Body of pancreas (tissue), 4 donors: ENCODE data around the gene BPTF. TPM values are rescaled to one million over a fixed set of nuclear protein-coding genes. Genes with fewer than 3 reads are reported as not detected.
"Not testable (repeated sequence)": the region's sequence is repeated elsewhere in the genome, so short reads cannot be mapped to it uniquely, and the experiment has no call there.

Experiments used
- ATAC-seq: fragments of 150-250 bp; one replicate; pipeline ENCODE4 v1.9.1; 2016
- DNase-seq, 4 donors: peaks; one replicate each; pipeline ENCODE4 v3.0.0-alpha.2; 2019
- H3K27ac ChIP-seq, 4 donors: fragments of 200-600 bp; sonication (generic); 1 replicate in 3 of 4; 2 replicates in 1 of 4; pipeline versions ENCODE4 v1.5.1 to v1.6.1; 2016 to 2019; ENCODE audit warnings: mild to moderate bottlenecking in 1 of 4, mixed read lengths in 1 of 4, moderate library complexity in 1 of 4
- H3K27me3 ChIP-seq, 2 donors: fragments of 200-600 bp; sonication (generic); one replicate each; pipeline ENCODE4 v1.6.0; 2016; ENCODE audit warnings: mild to moderate bottlenecking in 1 of 2
- H3K36me3 ChIP-seq, 2 donors: fragments of 200-600 bp; sonication (generic); replicated peaks in 1 of 2; 2 replicates each; pipeline ENCODE4 v1.5.1; 2016; ENCODE audit warnings: low read depth in 2 of 2; ENCODE audit not compliant: insufficient read depth in 1 of 2
- H3K4me1 ChIP-seq: fragments of 200-600 bp; sonication (generic); one replicate; pipeline ENCODE4 v1.6.0; 2016
- H3K4me3 ChIP-seq, 2 donors: fragments of 200-600 bp; sonication (generic); 1 replicate in 1 of 2; 2 replicates in 1 of 2; pipeline ENCODE4 v1.5.1; 2016 to 2019
- H3K9me3 ChIP-seq, 3 donors: fragments of 200-600 bp; sonication (generic); 1 replicate in 2 of 3; 2 replicates in 1 of 3; pipeline ENCODE4 v1.5.1; 2016
- POLR2A ChIP-seq, 3 donors: fragments of 450-650 bp; IDR thresholded peaks; one replicate each; pipeline ENCODE4 v1.6.1; 2016; ENCODE audit warnings: antibody characterized with exemption in 3 of 3, mild to moderate bottlenecking in 2 of 3
- WGBS, 2 donors: methylation state at CpG; one replicate each; pipeline ENCODE4 v1.1.5; 2017; 5-methylcytosine and 5-hydroxymethylcytosine counted together
- intact Hi-C: fragments of 100-400 bp; cut with DNase I; formaldehyde crosslinking; loops from one replicate; pipeline ENCODE4 v1.15.1; 2023
- total RNA-seq, 2 donors: library from RNA; depleted of rRNA; stranded (reverse); fragments of >200 nt; gene quantifications; one replicate each; pipeline ENCODE4 v1.1.0, GENCODE V29; 2016
- TF ChIP-seq, protein P1 (sequence below), 7 experiments: fragments of 450-650 bp in 4 of 7; fragments of 200-600 bp in 3 of 7; sonication (generic) in 3 of 7; IDR thresholded peaks; one replicate each; pipeline ENCODE4 v1.5.1; 2016 to 2019; ENCODE audit warnings: antibody characterized with exemption in 7 of 7

BPTF gene
- total RNA-seq, 2 donors from 2014 or later = 44.6 to 74.5 TPM

DNA sequence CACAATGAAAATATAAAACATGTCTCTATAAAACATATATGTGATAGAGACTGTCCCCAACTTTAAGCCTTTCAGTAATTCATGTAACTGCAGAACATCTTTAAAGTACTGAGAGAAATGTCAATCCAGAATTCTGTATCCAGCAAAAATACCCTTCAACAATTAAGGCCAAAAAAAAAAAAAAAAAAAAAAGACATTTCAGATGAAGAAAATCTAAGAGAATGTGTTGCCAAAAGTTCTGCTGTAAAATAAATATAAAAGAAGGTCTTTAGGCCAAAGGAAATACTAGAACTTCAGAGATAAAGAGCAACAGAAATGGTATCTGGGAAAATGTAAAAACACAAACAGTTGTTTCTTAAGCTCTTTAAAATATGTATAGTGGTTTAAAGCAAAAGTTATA, 17.3 kb downstream of the BPTF start:
- intact Hi-C loops = no loop called here
- TF ChIP-seq, protein P1, sequence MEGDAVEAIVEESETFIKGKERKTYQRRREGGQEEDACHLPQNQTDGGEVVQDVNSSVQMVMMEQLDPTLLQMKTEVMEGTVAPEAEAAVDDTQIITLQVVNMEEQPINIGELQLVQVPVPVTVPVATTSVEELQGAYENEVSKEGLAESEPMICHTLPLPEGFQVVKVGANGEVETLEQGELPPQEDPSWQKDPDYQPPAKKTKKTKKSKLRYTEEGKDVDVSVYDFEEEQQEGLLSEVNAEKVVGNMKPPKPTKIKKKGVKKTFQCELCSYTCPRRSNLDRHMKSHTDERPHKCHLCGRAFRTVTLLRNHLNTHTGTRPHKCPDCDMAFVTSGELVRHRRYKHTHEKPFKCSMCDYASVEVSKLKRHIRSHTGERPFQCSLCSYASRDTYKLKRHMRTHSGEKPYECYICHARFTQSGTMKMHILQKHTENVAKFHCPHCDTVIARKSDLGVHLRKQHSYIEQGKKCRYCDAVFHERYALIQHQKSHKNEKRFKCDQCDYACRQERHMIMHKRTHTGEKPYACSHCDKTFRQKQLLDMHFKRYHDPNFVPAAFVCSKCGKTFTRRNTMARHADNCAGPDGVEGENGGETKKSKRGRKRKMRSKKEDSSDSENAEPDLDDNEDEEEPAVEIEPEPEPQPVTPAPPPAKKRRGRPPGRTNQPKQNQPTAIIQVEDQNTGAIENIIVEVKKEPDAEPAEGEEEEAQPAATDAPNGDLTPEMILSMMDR (IDR thresholded peaks at IDR 0.05) = no peak
- TF ChIP-seq POLR2A (IDR thresholded peaks at IDR 0.05) = no peak

GRCh38 chr17:67845374-67845773, 20.1 kb downstream of the BPTF start:
- no peak overlapping the region for H3K4me3 ChIP-seq
- peaks cover 6% of the 10 kb centered on the region for H3K4me1 ChIP-seq
- ATAC-seq (no peak), DNase-seq (no peak)
- H3K27ac ChIP-seq = no peak overlapping the region
- intact Hi-C loops = no loop called here
- H3K27me3 ChIP-seq = no peaks in the 10 kb centered on the region
- no peaks in the 10 kb centered on the region for H3K9me3 ChIP-seq
- TF ChIP-seq, protein P1 (IDR thresholded peaks at IDR 0.05) = no peak
- TF ChIP-seq POLR2A (IDR thresholded peaks at IDR 0.05) = no peak
- WGBS, 2 donors = 84 to 88% methylated on average over 5 of the region's 5 CpGs
- H3K36me3 ChIP-seq = no peaks in the 10 kb centered on the region

More for the DNA sequence above, 17.3 kb downstream of the BPTF start:
- Histone ChIP-seq H3K4me3 (no peak overlapping the region), H3K27ac (no peak overlapping the region), H3K9me3 (no peaks in the 10 kb centered on the region), H3K36me3 (no peaks in the 10 kb centered on the region), H3K27me3 (no peaks in the 10 kb centered on the region), H3K4me1 (peaks cover 10% of the 10 kb centered on the region)
- ATAC-seq = no peak
- DNase-seq = no peak

GRCh38 chr17:67848189-67848588, 22.9 kb downstream of the BPTF start:
- WGBS, 2 donors = 82 to 87% methylated on average over 5 of the region's 5 CpGs
- H3K4me3 ChIP-seq, H3K27me3 ChIP-seq, DNase-seq, H3K36me3 ChIP-seq, H3K9me3 ChIP-seq, H3K27ac ChIP-seq, intact Hi-C loops, ATAC-seq: not testable (repeated sequence)
- H3K4me1 ChIP-seq = peaks cover 13% of the 10 kb centered on the region

GRCh38 chr17:67848846-67849245, 23.5 kb downstream of the BPTF start:
- 70 to 95% methylated on average over 3 of the region's 3 CpGs for WGBS, 2 donors
- H3K4me3 ChIP-seq, H3K27ac ChIP-seq, H3K27me3 ChIP-seq, H3K9me3 ChIP-seq, DNase-seq, ATAC-seq, intact Hi-C loops, H3K36me3 ChIP-seq: not testable (repeated sequence)
- H3K4me1 ChIP-seq = peaks cover 13% of the 10 kb centered on the region

DNA sequence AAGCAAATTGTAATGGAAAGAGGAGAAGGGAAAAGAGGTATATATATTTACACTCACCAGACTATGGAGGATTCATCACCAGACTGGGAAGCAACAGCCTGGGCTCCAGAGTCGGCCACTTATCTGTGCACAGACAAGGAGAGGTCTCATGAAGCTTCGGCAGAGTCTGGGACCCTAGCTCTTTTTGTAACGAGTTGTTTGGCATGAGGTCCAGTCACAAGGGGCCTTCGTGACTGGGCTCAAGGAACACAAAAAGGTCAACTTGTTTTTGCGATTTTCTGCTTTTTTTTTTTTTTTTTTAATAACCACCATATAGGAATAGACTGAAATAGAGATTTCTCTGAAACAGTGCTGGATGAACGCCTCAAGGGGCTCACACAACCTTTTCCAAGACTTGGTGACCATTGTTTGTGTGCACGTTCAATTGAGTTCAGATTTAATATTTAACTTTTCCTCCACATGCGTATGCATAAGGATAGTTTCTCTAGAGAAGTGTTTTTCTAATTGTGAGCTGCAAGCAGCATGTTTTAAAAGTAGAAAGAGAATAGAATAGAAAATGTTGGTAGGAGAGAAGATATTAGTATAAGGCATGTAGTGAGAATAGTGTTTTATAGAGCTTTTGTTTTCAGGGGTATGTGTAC, 25.8 kb downstream of the BPTF start:
- no peaks in the 10 kb centered on the region for H3K9me3 ChIP-seq
- no peak for TF ChIP-seq POLR2A (IDR thresholded peaks at IDR 0.05)
- TF ChIP-seq, protein P1 (IDR thresholded peaks at IDR 0.05) = no peak
- no peaks in the 10 kb centered on the region for H3K27me3 ChIP-seq
- intact Hi-C loops = no loop called here
- WGBS, 2 donors = 50 to 57% methylated on average over 8 of the region's 8 CpGs
- ATAC-seq = no peak
- H3K4me1 ChIP-seq = peaks cover 13% of the 10 kb centered on the region
- no peak overlapping the region for H3K27ac ChIP-seq
- no peak overlapping the region for H3K4me3 ChIP-seq
- H3K36me3 ChIP-seq = peaks cover 0 to 6% of the 10 kb centered on the region in 2 donors
- no peak for DNase-seq

GRCh38 chr17:67853703-67854102, 28.4 kb downstream of the BPTF start:
- DNase-seq (no peak), ATAC-seq (no peak)
- Histone ChIP-seq H3K4me3 (no peak overlapping the region), H3K27ac (no peak overlapping the region), H3K36me3 (peaks cover 0 to 6% of the 10 kb centered on the region in 2 donors), H3K9me3 (no peaks in the 10 kb centered on the region), H3K27me3 (no peaks in the 10 kb centered on the region), H3K4me1 (peaks cover 8% of the 10 kb centered on the region)
- intact Hi-C loops = no loop called here
- WGBS, 2 donors = 89 to 92% methylated on average over 8 of the region's 8 CpGs
- TF ChIP-seq, protein P1 (IDR thresholded peaks at IDR 0.05) = no peak
- TF ChIP-seq POLR2A (IDR thresholded peaks at IDR 0.05) = no peak
